NK-92 treated with Interleukin-12 subunit alpha and Interleukin-12 subunit beta, amount 100 ng/mL, for 24 hours (cell line): Measurements from ENCODE around the gene VWA1.
"Not testable (repeated sequence)": the region's sequence is repeated elsewhere in the genome, so short reads cannot be mapped to it uniquely, and the experiment has no call there.

Experiments
- DNase-seq: peaks from one replicate; lab custom pipeline; 2025; lab: John Stamatoyannopoulos, UW

The VWA1 gene

GRCh38 chr1:1424707-1425106 lies 10.8 kb upstream of the VWA1 start:
- no peak for DNase-seq

GRCh38 chr1:1425426-1425752 lies 10.1 kb upstream of the VWA1 start:
- DNase-seq = no peak

GRCh38 chr1:1425753-1426495 lies 9.6 kb upstream of the VWA1 start:
- no peak for DNase-seq

GRCh38 chr1:1426496-1427105 lies 8.9 kb upstream of the VWA1 start:
- no peak for DNase-seq

GRCh38 chr1:1427106-1427819 lies 8.2 kb upstream of the VWA1 start:
- DNase-seq = no peak

- no peak for DNase-seq
Measured at GRCh38 chr1:1427820-1428148, 7.7 kb upstream of the VWA1 start.

- DNase-seq = no peak
Measured at GRCh38 chr1:1428174-1428573, 7.3 kb upstream of the VWA1 start.

- DNase-seq = not testable (repeated sequence)
Measured at GRCh38 chr1:1428967-1429366, 6.5 kb upstream of the VWA1 start.

- DNase-seq = no peak
Measured at GRCh38 chr1:1429671-1430073, 5.8 kb upstream of the VWA1 start.

GRCh38 chr1:1430114-1430982 lies 5.1 kb upstream of the VWA1 start:
- DNase-seq = no peak

- DNase-seq = no peak
Measured at GRCh38 chr1:1430992-1431844, 4.3 kb upstream of the VWA1 start.

- no peak for DNase-seq
Measured at GRCh38 chr1:1431845-1432273, 3.6 kb upstream of the VWA1 start.

GRCh38 chr1:1432274-1432950 lies 3.1 kb upstream of the VWA1 start:
- no peak for DNase-seq

- DNase-seq = no peak
Measured at GRCh38 chr1:1432951-1433803, 2.3 kb upstream of the VWA1 start.

- no peak for DNase-seq
Measured at GRCh38 chr1:1433804-1434130, 1.7 kb upstream of the VWA1 start.

- no peak for DNase-seq
Measured at GRCh38 chr1:1434131-1434823, 1.2 kb upstream of the VWA1 start.

GRCh38 chr1:1434824-1435105 lies 725 bp upstream of the VWA1 start:
- no peak for DNase-seq

- DNase-seq = no peak
Measured at GRCh38 chr1:1435911-1436629, 580 bp downstream of the VWA1 start.

- no peak for DNase-seq
Measured at GRCh38 chr1:1436630-1437032, 1.1 kb downstream of the VWA1 start.
